CD14-positive monocyte (primary cell): ENCODE measurements around the gene IQCN. TPM values are rescaled to one million over a fixed set of nuclear protein-coding genes. Genes with fewer than 3 reads are reported as not detected.

ENCODE experiments used
- DNase-seq, 3 donors: peaks; one replicate each; pipeline ENCODE4 v3.0.0-alpha.2; 2011 to 2022
- H2AFZ ChIP-seq: 2 replicates; pipeline ENCODE4 v1.6.0; 2012; ENCODE audit warnings: mild to moderate bottlenecking, low read depth, low read length, inconsistent platforms; ENCODE audit not compliant: insufficient read depth, poor library complexity, severe bottlenecking
- H3K27ac ChIP-seq, 2 donors: 1 replicate in 1 of 2; 2 replicates in 1 of 2; pipeline ENCODE4 v1.5.1; 2012 to 2013; ENCODE audit warnings: low read length in 2 of 2, control low read depth in 1 of 2, inconsistent platforms in 1 of 2, low read depth in 1 of 2, mild to moderate bottlenecking in 1 of 2
- H3K27me3 ChIP-seq, 2 donors: one replicate each; pipeline versions ENCODE4 v1.6.0 to v1.6.1; 2011 to 2013; ENCODE audit warnings: low read length in 2 of 2; ENCODE audit not compliant: control insufficient read depth in 2 of 2, insufficient read depth in 2 of 2
- H3K36me3 ChIP-seq, 2 donors: replicated peaks in 1 of 2; 1 replicate in 1 of 2; 2 replicates in 1 of 2; pipeline versions ENCODE4 v1.5.1 to v1.6.1; 2012 to 2013; ENCODE audit warnings: low read length in 2 of 2, control low read depth in 1 of 2, inconsistent platforms in 1 of 2, mild to moderate bottlenecking in 1 of 2; ENCODE audit not compliant: insufficient read depth in 2 of 2, control insufficient read depth in 1 of 2
- H3K4me1 ChIP-seq, 2 donors: 1 replicate in 1 of 2; 2 replicates in 1 of 2; pipeline versions ENCODE4 v1.5.1 to v1.6.1; 2012 to 2013; ENCODE audit warnings: low read length in 2 of 2, control low read depth in 1 of 2, inconsistent platforms in 1 of 2, mild to moderate bottlenecking in 1 of 2, moderate library complexity in 1 of 2; ENCODE audit not compliant: insufficient read depth in 2 of 2, control insufficient read depth in 1 of 2
- H3K4me2 ChIP-seq: replicated peaks from 2 replicates; pipeline ENCODE3; 2012; ENCODE audit warnings: low read length, moderate library complexity, mild to moderate bottlenecking; ENCODE audit not compliant: poor library complexity, severe bottlenecking; ENCODE audit errors: extremely low read depth
- H3K4me3 ChIP-seq, 3 experiments: fragments of 200-600 bp in 1 of 3; sonication (generic) in 1 of 3; replicated peaks in 1 of 3; 1 replicate in 2 of 3; 2 replicates in 1 of 3; pipeline ENCODE4 v1.5.1; 2011 to 2013; ENCODE audit warnings: low read length in 3 of 3, mild to moderate bottlenecking in 3 of 3, control low read depth in 2 of 3, low read depth in 2 of 3, inconsistent platforms in 1 of 3, moderate library complexity in 1 of 3
- H3K79me2 ChIP-seq: 2 replicates; pipeline ENCODE4 v1.6.0; 2012; ENCODE audit warnings: mild to moderate bottlenecking, control low read depth, inconsistent platforms, low read length, moderate library complexity; ENCODE audit not compliant: insufficient read depth
- H3K9ac ChIP-seq: 2 replicates; pipeline ENCODE4 v1.6.0; 2017; ENCODE audit warnings: low read length, mild to moderate bottlenecking; ENCODE audit not compliant: insufficient read depth, poor library complexity, severe bottlenecking
- H3K9me3 ChIP-seq, 2 donors: replicated peaks in 1 of 2; 1 replicate in 1 of 2; 2 replicates in 1 of 2; pipeline versions ENCODE4 v1.5.1 to v1.6.1; 2012 to 2013; ENCODE audit warnings: low read length in 2 of 2, control low read depth in 1 of 2; ENCODE audit not compliant: control insufficient read depth in 1 of 2, insufficient read depth in 1 of 2
- H4K20me1 ChIP-seq: 2 replicates; pipeline ENCODE4 v1.6.0; 2012; ENCODE audit warnings: mild to moderate bottlenecking, low read length, control low read depth, moderate library complexity; ENCODE audit not compliant: insufficient read depth
- H3K27ac Mint-ChIP-seq, 7 donors: one replicate each; pipeline ENCODE4 v1.8.0; 2020; ENCODE audit warnings: mild to moderate bottlenecking in 7 of 7, mixed read lengths in 7 of 7, moderate library complexity in 6 of 7, inconsistent platforms in 2 of 7
- H3K27me3 Mint-ChIP-seq, 3 donors: one replicate each; pipeline ENCODE4 v1.8.0; 2021 to 2022; ENCODE audit warnings: low read depth in 3 of 3, mild to moderate bottlenecking in 3 of 3, mixed read lengths in 3 of 3, moderate library complexity in 3 of 3, inconsistent platforms in 1 of 3
- H3K36me3 Mint-ChIP-seq, 2 donors: one replicate each; pipeline ENCODE4 v1.8.0; 2020; ENCODE audit warnings: mixed read lengths in 2 of 2, inconsistent platforms in 1 of 2, mild to moderate bottlenecking in 1 of 2
- H3K4me1 Mint-ChIP-seq: one replicate; pipeline ENCODE4 v1.8.0; 2020; ENCODE audit warnings: mild to moderate bottlenecking, mixed read lengths
- H3K4me3 Mint-ChIP-seq, 2 donors: one replicate each; pipeline ENCODE4 v1.8.0; 2020; ENCODE audit warnings: mild to moderate bottlenecking in 2 of 2, mixed read lengths in 2 of 2, moderate library complexity in 1 of 2
- H3K9me3 Mint-ChIP-seq, 7 donors: one replicate each; pipeline ENCODE4 v1.8.0; 2020 to 2022; ENCODE audit warnings: mixed read lengths in 7 of 7, mild to moderate bottlenecking in 6 of 7, moderate library complexity in 6 of 7, inconsistent platforms in 2 of 7
- WGBS: methylation state at CpG from one replicate; pipeline ENCODE4 v1.1.5; 2013; ENCODE audit warnings: missing lambda C conversion rate; ENCODE audit not compliant: insufficient coverage; 5-methylcytosine and 5-hydroxymethylcytosine counted together
- intact Hi-C, 2 donors: fragments of 100-400 bp; cut with micrococcal nuclease; formaldehyde crosslinking; loops; one replicate each; pipeline versions ENCODE4 v1.15.0 to v1.15.1; 2023
- polyA plus RNA-seq, 3 donors: library from polyadenylated mRNA; depleted of rRNA in 1 of 3; unstranded in 2 of 3; stranded (reverse) in 1 of 3; fragments of 300-500 nt in 2 of 3; fragments of >200 nt in 1 of 3; fragmentation: Illumina TruSeq in 2 of 3; gene quantifications; 1 replicate in 2 of 3; 2 replicates in 1 of 3; pipeline ENCODE4 v1.2.3, GENCODE V29; 2012 to 2021
- TF ChIP-seq, protein P1 (sequence below): fragments of 200-600 bp; IDR thresholded peaks from one replicate; pipeline ENCODE4 v1.8.0; 2022; ENCODE audit warnings: antibody characterized with exemption, mild to moderate bottlenecking

IQCN gene
- polyA plus RNA-seq, 3 donors, result 6.9 TPM; not detected in 2

DNA sequence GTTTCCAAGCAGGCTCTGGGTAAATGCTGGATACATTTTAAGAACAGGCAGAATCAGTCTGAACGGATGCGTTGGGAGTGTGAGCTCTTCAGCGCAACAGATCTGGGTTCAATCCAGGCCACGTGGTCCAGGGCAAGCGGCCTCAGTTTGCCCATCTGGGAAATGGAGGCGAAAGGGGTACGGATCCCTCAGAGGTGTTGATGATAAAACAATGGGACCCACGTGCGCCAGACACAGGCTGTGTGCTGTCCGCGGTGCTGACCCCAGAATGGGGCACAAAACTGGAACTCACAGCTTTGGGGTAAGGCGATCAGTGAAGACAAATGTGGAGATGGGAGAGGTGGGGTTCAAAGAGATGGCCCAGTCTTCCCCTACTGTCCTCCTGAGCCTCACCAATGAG, 34.9 kb downstream of the IQCN start:
- no peak for DNase-seq
- H3K27ac ChIP-seq, result no peak overlapping the region
- Mint-ChIP-seq H3K36me3 (no peaks in the 10 kb centered on the region), H3K27me3 (peaks cover 15 to 30% (median 24%) of the 10 kb centered on the region in 3 donors), H3K4me3 (no peak overlapping the region), H3K4me1 (no peaks in the 10 kb centered on the region), H3K27ac (no peak overlapping the region), H3K9me3 (peaks cover 0 to 1% (median 0%) of the 10 kb centered on the region in 7 donors)
- H3K79me2 ChIP-seq, result no peaks in the 10 kb centered on the region
- H3K9ac ChIP-seq, result no peak overlapping the region
- no peaks in the 10 kb centered on the region for H3K4me1 ChIP-seq
- no peaks in the 10 kb centered on the region for H4K20me1 ChIP-seq
- no peaks in the 10 kb centered on the region for H3K27me3 ChIP-seq
- no peaks in the 10 kb centered on the region for H3K36me3 ChIP-seq
- H3K4me2 ChIP-seq, result no peak overlapping the region
- no peak overlapping the region for H2AFZ ChIP-seq
- TF ChIP-seq, protein P1, sequence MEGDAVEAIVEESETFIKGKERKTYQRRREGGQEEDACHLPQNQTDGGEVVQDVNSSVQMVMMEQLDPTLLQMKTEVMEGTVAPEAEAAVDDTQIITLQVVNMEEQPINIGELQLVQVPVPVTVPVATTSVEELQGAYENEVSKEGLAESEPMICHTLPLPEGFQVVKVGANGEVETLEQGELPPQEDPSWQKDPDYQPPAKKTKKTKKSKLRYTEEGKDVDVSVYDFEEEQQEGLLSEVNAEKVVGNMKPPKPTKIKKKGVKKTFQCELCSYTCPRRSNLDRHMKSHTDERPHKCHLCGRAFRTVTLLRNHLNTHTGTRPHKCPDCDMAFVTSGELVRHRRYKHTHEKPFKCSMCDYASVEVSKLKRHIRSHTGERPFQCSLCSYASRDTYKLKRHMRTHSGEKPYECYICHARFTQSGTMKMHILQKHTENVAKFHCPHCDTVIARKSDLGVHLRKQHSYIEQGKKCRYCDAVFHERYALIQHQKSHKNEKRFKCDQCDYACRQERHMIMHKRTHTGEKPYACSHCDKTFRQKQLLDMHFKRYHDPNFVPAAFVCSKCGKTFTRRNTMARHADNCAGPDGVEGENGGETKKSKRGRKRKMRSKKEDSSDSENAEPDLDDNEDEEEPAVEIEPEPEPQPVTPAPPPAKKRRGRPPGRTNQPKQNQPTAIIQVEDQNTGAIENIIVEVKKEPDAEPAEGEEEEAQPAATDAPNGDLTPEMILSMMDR, result no peak
- intact Hi-C loops, result no loop called here
- 36% methylated on average over 9 of the region's 12 CpGs for WGBS
- no peaks in the 10 kb centered on the region for H3K9me3 ChIP-seq
- no peak overlapping the region for H3K4me3 ChIP-seq

DNA sequence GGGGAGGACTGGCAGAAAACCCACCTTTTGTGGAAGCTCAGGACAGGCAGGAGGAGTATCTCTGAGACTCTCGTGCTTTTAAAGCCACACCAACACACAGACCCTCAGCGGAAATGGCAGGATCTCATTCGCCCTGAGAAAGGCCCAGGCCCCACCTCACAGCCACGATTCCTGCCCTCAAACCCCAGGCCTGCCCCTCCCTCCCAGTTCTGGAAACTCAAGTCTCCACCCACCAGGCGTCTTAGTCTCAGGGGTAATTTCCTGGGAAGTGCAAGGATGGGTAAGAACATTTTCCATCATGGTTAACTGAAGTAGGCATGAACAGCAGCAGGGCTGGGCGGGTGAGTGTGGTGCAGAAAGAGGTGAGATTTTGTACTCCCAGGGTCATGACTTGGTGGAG, 40.1 kb downstream of the IQCN start:
- H3K4me1 ChIP-seq, result peaks cover 0 to 11% of the 10 kb centered on the region in 2 donors
- Mint-ChIP-seq H3K36me3 (peaks cover 0 to 2% of the 10 kb centered on the region in 2 donors), H3K4me1 (peaks cover 10% of the 10 kb centered on the region), H3K9me3 (peaks cover 6 to 15% (median 9%) of the 10 kb centered on the region in 7 donors), H3K4me3 (no peak overlapping the region), H3K27me3 (peaks cover 30 to 56% (median 50%) of the 10 kb centered on the region in 3 donors), H3K27ac (no peak overlapping the region)
- no peak overlapping the region for H3K4me3 ChIP-seq
- peaks cover 7 to 35% of the 10 kb centered on the region in 2 donors for H3K27me3 ChIP-seq
- no peak for DNase-seq
- WGBS, result 34% methylated on average over 4 of the region's 6 CpGs
- H2AFZ ChIP-seq, result no peak overlapping the region
- no peak overlapping the region for H3K9ac ChIP-seq
- no peaks in the 10 kb centered on the region for H4K20me1 ChIP-seq
- H3K79me2 ChIP-seq, result no peaks in the 10 kb centered on the region
- TF ChIP-seq, protein P1, result no peak
- H3K27ac ChIP-seq, result no peak overlapping the region
- intact Hi-C loops, result no loop called here
- no peak overlapping the region for H3K4me2 ChIP-seq
- H3K9me3 ChIP-seq, result peaks cover 3 to 7% of the 10 kb centered on the region in 2 donors
- H3K36me3 ChIP-seq, result no peaks in the 10 kb centered on the region
